AG10803 (cell line): ENCODE data around the gene SSR1.
"Not testable (repeated sequence)": the region's sequence is repeated elsewhere in the genome, so short reads cannot be mapped to it uniquely, and the experiment has no call there.

Experiments used
- DNase-seq: peaks from one replicate; pipeline ENCODE4 v3.0.0; 2010; ENCODE audit warnings: low read depth
- H3K4me3 ChIP-seq: 2 replicates; pipeline ENCODE4 v1.5.1; 2011; ENCODE audit warnings: mild to moderate bottlenecking, low read length, control low read depth
- CTCF ChIP-seq: conservative IDR thresholded peaks from 2 replicates; pipeline ENCODE4 v1.5.1; 2011; ENCODE audit warnings: mild to moderate bottlenecking, low read length, control low read depth, inconsistent platforms

Gene SSR1

GRCh38 chr6:7285416-7285815, 27.6 kb downstream of the SSR1 start:
- no peak for DNase-seq
- no peak overlapping the region for H3K4me3 ChIP-seq
- no peak for TF ChIP-seq CTCF

- H3K4me3 ChIP-seq, result no peak overlapping the region
- TF ChIP-seq CTCF, result no peak
- DNase-seq, result no peak
Observed at GRCh38 chr6:7283676-7284075, 29.3 kb downstream of the SSR1 start.

GRCh38 chr6:7282097-7282906, 30.7 kb downstream of the SSR1 start:
- no peak for DNase-seq
- no peak overlapping the region for H3K4me3 ChIP-seq
- TF ChIP-seq CTCF, result no peak

GRCh38 chr6:7276199-7276524, 36.8 kb downstream of the SSR1 start:
- no peak overlapping the region for H3K4me3 ChIP-seq
- TF ChIP-seq CTCF, result no peak
- no peak for DNase-seq

- not testable (repeated sequence) for DNase-seq
Observed at GRCh38 chr6:7274525-7274924, 38.5 kb downstream of the SSR1 start.

GRCh38 chr6:7273709-7274108, 39.3 kb downstream of the SSR1 start:
- TF ChIP-seq CTCF, result no peak
- no peak for DNase-seq
- H3K4me3 ChIP-seq, result no peak overlapping the region

More at GRCh38 chr6:7274525-7274924, 38.5 kb downstream of the SSR1 start:
- H3K4me3 ChIP-seq, result not testable (repeated sequence)

- H3K4me3 ChIP-seq, result no peak overlapping the region
- no peak for DNase-seq
- no peak for TF ChIP-seq CTCF
Observed at GRCh38 chr6:7271205-7271534, 41.8 kb downstream of the SSR1 start.
